Measurements from ENCODE around the gene CA10.

Gene CA10

GRCh38 chr17:51817955-51818354 lies 340.6 kb downstream of the CA10 start:
- Histone ChIP-seq H3K9me3 (ENCODE audit: control insufficient read depth, low read length) (no peaks in the 10 kb centered on the region), H3K36me3 (ENCODE audit: control insufficient read depth, insufficient read depth, low read length) (no peaks in the 10 kb centered on the region), H3K4me3 (ENCODE audit: low read length) (no peak overlapping the region), H3K9ac (ENCODE audit: low read length) (no peak overlapping the region), H3K27me3 (ENCODE audit: control insufficient read depth, insufficient read depth, low read length) (no peaks in the 10 kb centered on the region), H3K4me1 (ENCODE audit: control insufficient read depth, insufficient read depth, low read length) (no peaks in the 10 kb centered on the region)

- Histone ChIP-seq H3K36me3 (ENCODE audit: control insufficient read depth, insufficient read depth, low read length) (no peaks in the 10 kb centered on the region), H3K9ac (ENCODE audit: low read length) (no peak overlapping the region), H3K9me3 (ENCODE audit: control insufficient read depth, low read length) (no peaks in the 10 kb centered on the region), H3K4me3 (ENCODE audit: low read length) (no peak overlapping the region), H3K4me1 (ENCODE audit: control insufficient read depth, insufficient read depth, low read length) (no peaks in the 10 kb centered on the region), H3K27me3 (ENCODE audit: control insufficient read depth, insufficient read depth, low read length) (no peaks in the 10 kb centered on the region)
Observed at GRCh38 chr17:51817117-51817516, 341.4 kb downstream of the CA10 start.

DNA sequence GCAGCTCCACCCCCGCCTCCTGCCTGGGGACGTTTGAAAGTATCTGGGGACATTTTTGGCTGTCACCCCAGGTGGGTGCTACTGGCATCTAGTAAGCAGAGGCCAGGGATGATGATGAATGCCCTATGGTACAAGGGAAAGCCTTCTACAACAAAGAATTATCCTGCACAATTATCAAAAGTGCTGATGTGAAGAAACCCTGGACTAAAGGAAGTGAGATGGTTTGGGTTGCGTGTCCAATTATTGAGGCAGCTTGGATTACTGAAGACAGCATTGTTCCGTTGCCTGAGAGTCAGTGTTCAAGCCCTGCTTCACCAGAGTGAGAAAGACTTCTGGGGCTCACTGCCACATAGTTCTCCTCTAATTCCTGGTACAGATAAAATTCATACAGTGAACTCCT lies 343.4 kb downstream of the CA10 start:
- H3K9me3 ChIP-seq (ENCODE audit: control insufficient read depth, low read length), result no peaks in the 10 kb centered on the region
- no peak overlapping the region for H3K4me3 ChIP-seq (ENCODE audit: low read length)
- H3K36me3 ChIP-seq (ENCODE audit: control insufficient read depth, insufficient read depth, low read length), result no peaks in the 10 kb centered on the region
- no peaks in the 10 kb centered on the region for H3K27me3 ChIP-seq (ENCODE audit: control insufficient read depth, insufficient read depth, low read length)
- no peaks in the 10 kb centered on the region for H3K4me1 ChIP-seq (ENCODE audit: control insufficient read depth, insufficient read depth, low read length)
- no peak overlapping the region for H3K9ac ChIP-seq (ENCODE audit: low read length)

GRCh38 chr17:51814521-51814920 lies 344.0 kb downstream of the CA10 start:
- Histone ChIP-seq H3K9me3 (ENCODE audit: control insufficient read depth, low read length) (no peaks in the 10 kb centered on the region), H3K4me1 (ENCODE audit: control insufficient read depth, insufficient read depth, low read length) (no peaks in the 10 kb centered on the region), H3K9ac (ENCODE audit: low read length) (no peak overlapping the region), H3K4me3 (ENCODE audit: low read length) (no peak overlapping the region), H3K36me3 (ENCODE audit: control insufficient read depth, insufficient read depth, low read length) (no peaks in the 10 kb centered on the region), H3K27me3 (ENCODE audit: control insufficient read depth, insufficient read depth, low read length) (no peaks in the 10 kb centered on the region)

- no peaks in the 10 kb centered on the region for H3K4me1 ChIP-seq (ENCODE audit: control insufficient read depth, insufficient read depth, low read length)
- H3K27me3 ChIP-seq (ENCODE audit: control insufficient read depth, insufficient read depth, low read length), result no peaks in the 10 kb centered on the region
- no peak overlapping the region for H3K9ac ChIP-seq (ENCODE audit: low read length)
- no peaks in the 10 kb centered on the region for H3K9me3 ChIP-seq (ENCODE audit: control insufficient read depth, low read length)
- no peak overlapping the region for H3K4me3 ChIP-seq (ENCODE audit: low read length)
- no peaks in the 10 kb centered on the region for H3K36me3 ChIP-seq (ENCODE audit: control insufficient read depth, insufficient read depth, low read length)
Observed at GRCh38 chr17:51813784-51814174, 344.7 kb downstream of the CA10 start.

GRCh38 chr17:51813140-51813783 lies 345.3 kb downstream of the CA10 start:
- Histone ChIP-seq H3K27me3 (ENCODE audit: control insufficient read depth, insufficient read depth, low read length) (no peaks in the 10 kb centered on the region), H3K4me3 (ENCODE audit: low read length) (no peak overlapping the region), H3K4me1 (ENCODE audit: control insufficient read depth, insufficient read depth, low read length) (no peaks in the 10 kb centered on the region), H3K9ac (ENCODE audit: low read length) (no peak overlapping the region), H3K36me3 (ENCODE audit: control insufficient read depth, insufficient read depth, low read length) (no peaks in the 10 kb centered on the region), H3K9me3 (ENCODE audit: control insufficient read depth, low read length) (no peaks in the 10 kb centered on the region)

DNA sequence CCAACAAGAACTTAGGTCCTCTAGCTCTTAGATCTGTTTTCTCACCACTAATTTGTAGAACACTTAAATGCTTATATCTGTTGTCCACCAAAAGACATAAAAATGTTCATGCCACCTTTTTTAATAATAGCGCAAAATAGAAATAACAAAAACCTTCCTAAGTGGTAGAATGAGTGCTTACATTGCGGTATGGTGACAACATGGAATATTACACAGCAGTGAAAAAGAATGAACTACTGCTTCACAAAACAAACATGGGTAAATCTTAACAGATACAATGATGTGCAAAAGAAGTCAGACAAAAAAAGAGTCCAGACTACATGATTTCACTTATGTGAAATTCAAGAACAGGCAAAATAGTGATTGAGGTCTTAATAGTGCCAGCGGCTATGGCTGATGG lies 351.1 kb downstream of the CA10 start:
- Histone ChIP-seq H3K4me1 (ENCODE audit: control insufficient read depth, insufficient read depth, low read length) (no peaks in the 10 kb centered on the region), H3K27me3 (ENCODE audit: control insufficient read depth, insufficient read depth, low read length) (no peaks in the 10 kb centered on the region), H3K9me3 (ENCODE audit: control insufficient read depth, low read length) (no peaks in the 10 kb centered on the region), H3K4me3 (ENCODE audit: low read length) (no peak overlapping the region), H3K9ac (ENCODE audit: low read length) (no peak overlapping the region), H3K36me3 (ENCODE audit: control insufficient read depth, insufficient read depth, low read length) (no peaks in the 10 kb centered on the region)

GRCh38 chr17:51805765-51806164 lies 352.7 kb downstream of the CA10 start:
- no peaks in the 10 kb centered on the region for H3K4me1 ChIP-seq (ENCODE audit: control insufficient read depth, insufficient read depth, low read length)
- no peak overlapping the region for H3K4me3 ChIP-seq (ENCODE audit: low read length)
- no peaks in the 10 kb centered on the region for H3K9me3 ChIP-seq (ENCODE audit: control insufficient read depth, low read length)
- no peaks in the 10 kb centered on the region for H3K36me3 ChIP-seq (ENCODE audit: control insufficient read depth, insufficient read depth, low read length)
- H3K27me3 ChIP-seq (ENCODE audit: control insufficient read depth, insufficient read depth, low read length), result no peaks in the 10 kb centered on the region
- H3K9ac ChIP-seq (ENCODE audit: low read length), result no peak overlapping the region

- Histone ChIP-seq H3K27me3 (ENCODE audit: control insufficient read depth, insufficient read depth, low read length) (no peaks in the 10 kb centered on the region), H3K4me1 (ENCODE audit: control insufficient read depth, insufficient read depth, low read length) (no peaks in the 10 kb centered on the region), H3K36me3 (ENCODE audit: control insufficient read depth, insufficient read depth, low read length) (no peaks in the 10 kb centered on the region), H3K9me3 (ENCODE audit: control insufficient read depth, low read length) (no peaks in the 10 kb centered on the region), H3K4me3 (ENCODE audit: low read length) (no peak overlapping the region), H3K9ac (ENCODE audit: low read length) (no peak overlapping the region)
Observed at GRCh38 chr17:51805185-51805584, 353.3 kb downstream of the CA10 start.

DNA sequence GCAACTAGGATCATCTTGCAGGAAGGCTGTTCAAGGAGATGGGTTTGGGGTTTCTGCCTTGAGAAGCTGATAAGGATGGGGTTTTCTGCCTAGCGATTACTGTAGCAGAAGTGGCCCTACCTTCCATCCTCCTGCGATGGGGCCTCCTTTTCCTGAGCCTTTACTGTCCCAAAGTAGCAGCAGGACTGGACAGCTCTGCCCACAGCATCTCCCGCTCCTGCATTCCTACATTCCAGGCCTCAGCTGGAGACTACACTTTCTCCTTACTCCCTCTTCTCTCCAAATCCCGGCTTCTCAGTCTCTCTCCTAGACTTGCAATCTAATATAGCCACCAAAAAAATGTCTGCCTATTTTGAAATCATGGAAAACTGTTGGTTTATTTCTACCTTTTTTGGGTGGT lies 355.4 kb downstream of the CA10 start:
- no peak overlapping the region for H3K4me3 ChIP-seq (ENCODE audit: low read length)
- H3K36me3 ChIP-seq (ENCODE audit: control insufficient read depth, insufficient read depth, low read length), result no peaks in the 10 kb centered on the region
- no peak overlapping the region for H3K9ac ChIP-seq (ENCODE audit: low read length)
- no peaks in the 10 kb centered on the region for H3K9me3 ChIP-seq (ENCODE audit: control insufficient read depth, low read length)
- no peaks in the 10 kb centered on the region for H3K27me3 ChIP-seq (ENCODE audit: control insufficient read depth, insufficient read depth, low read length)
- no peaks in the 10 kb centered on the region for H3K4me1 ChIP-seq (ENCODE audit: control insufficient read depth, insufficient read depth, low read length)

GRCh38 chr17:51802544-51802943 lies 356.0 kb downstream of the CA10 start:
- H3K4me1 ChIP-seq (ENCODE audit: control insufficient read depth, insufficient read depth, low read length), result no peaks in the 10 kb centered on the region
- H3K9ac ChIP-seq (ENCODE audit: low read length), result no peak overlapping the region
- H3K27me3 ChIP-seq (ENCODE audit: control insufficient read depth, insufficient read depth, low read length), result no peaks in the 10 kb centered on the region
- H3K36me3 ChIP-seq (ENCODE audit: control insufficient read depth, insufficient read depth, low read length), result no peaks in the 10 kb centered on the region
- H3K4me3 ChIP-seq (ENCODE audit: low read length), result no peak overlapping the region
- H3K9me3 ChIP-seq (ENCODE audit: control insufficient read depth, low read length), result no peaks in the 10 kb centered on the region

GRCh38 chr17:51801626-51802025 lies 356.9 kb downstream of the CA10 start:
- Histone ChIP-seq H3K9ac (ENCODE audit: low read length) (no peak overlapping the region), H3K27me3 (ENCODE audit: control insufficient read depth, insufficient read depth, low read length) (no peaks in the 10 kb centered on the region), H3K4me1 (ENCODE audit: control insufficient read depth, insufficient read depth, low read length) (no peaks in the 10 kb centered on the region), H3K9me3 (ENCODE audit: control insufficient read depth, low read length) (no peaks in the 10 kb centered on the region), H3K4me3 (ENCODE audit: low read length) (no peak overlapping the region), H3K36me3 (ENCODE audit: control insufficient read depth, insufficient read depth, low read length) (no peaks in the 10 kb centered on the region)

DNA sequence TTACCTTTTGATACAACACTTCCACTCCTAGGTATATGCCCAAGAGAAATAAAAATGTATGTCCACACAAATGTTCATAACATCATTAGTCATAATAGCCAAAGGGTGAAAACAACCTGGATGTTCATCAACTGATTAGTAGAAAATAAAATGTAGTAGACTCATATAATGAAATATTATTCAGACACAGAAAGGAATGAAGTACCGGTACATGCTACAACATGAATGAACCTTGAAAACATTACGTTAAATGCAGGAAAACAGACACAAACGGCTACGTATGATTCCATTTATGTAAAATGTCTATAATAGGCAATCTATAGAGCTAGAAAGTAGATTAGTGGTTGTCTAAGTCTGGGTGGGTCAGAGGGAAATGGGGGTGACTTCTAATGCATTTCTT lies 358.5 kb downstream of the CA10 start:
- H3K4me3 ChIP-seq (ENCODE audit: low read length), result no peak overlapping the region
- H3K9ac ChIP-seq (ENCODE audit: low read length), result no peak overlapping the region
- no peaks in the 10 kb centered on the region for H3K4me1 ChIP-seq (ENCODE audit: control insufficient read depth, insufficient read depth, low read length)
- no peaks in the 10 kb centered on the region for H3K9me3 ChIP-seq (ENCODE audit: control insufficient read depth, low read length)
- H3K36me3 ChIP-seq (ENCODE audit: control insufficient read depth, insufficient read depth, low read length), result no peaks in the 10 kb centered on the region
- H3K27me3 ChIP-seq (ENCODE audit: control insufficient read depth, insufficient read depth, low read length), result no peaks in the 10 kb centered on the region

All from mucosa of stomach (tissue), 1 donor.